ENCODE measurements around the gene CFHR5. TPM values are rescaled to one million over a fixed set of nuclear protein-coding genes. Genes with fewer than 3 reads are reported as not detected.

Gene CFHR5
- total RNA-seq, 2 donors from 2014 or later, result not detected

DNA sequence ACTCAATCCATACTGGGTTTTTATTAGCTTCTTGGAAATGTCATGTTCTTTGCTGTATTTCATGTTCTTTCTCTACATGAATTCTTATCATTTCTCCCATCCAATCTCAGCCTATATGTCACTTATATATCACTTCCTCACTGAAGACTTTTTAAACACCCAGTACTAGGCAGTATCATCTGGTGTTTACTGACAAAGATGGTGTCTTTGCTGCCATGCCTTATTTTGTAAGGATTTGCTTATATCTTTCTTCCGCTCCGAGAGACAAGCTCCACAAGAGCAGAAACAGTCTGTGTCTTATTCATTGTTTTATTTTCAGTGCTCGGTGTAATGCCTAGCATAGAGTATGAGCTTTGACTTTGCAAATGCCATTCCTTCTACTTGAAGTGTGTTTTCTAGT lies 59.5 kb downstream of the CFHR5 start:
- Mint-ChIP-seq H3K36me3 (ENCODE audit: low read depth) (no peaks in the 10 kb centered on the region), H3K9me3 (no peaks in the 10 kb centered on the region), H3K27ac (no peak overlapping the region), H3K4me1 (no peaks in the 10 kb centered on the region), H3K27me3 (ENCODE audit: insufficient read depth) (no peaks in the 10 kb centered on the region), H3K4me3 (no peak overlapping the region)
- Histone ChIP-seq H3K9ac (ENCODE audit: extremely low read depth, low read length, poor library complexity, severe bottlenecking) (no peak overlapping the region), H3K4me3 (ENCODE audit: low read length) (no peak overlapping the region), H3K27ac (ENCODE audit: low read depth, low read length) (no peak overlapping the region), H3K4me1 (ENCODE audit: control insufficient read depth, insufficient read depth, low read length) (no peaks in the 10 kb centered on the region), H3K9me3 (ENCODE audit: control insufficient read depth, low read length) (no peaks in the 10 kb centered on the region), H3K36me3 (ENCODE audit: control insufficient read depth, insufficient read depth, low read length) (no peaks in the 10 kb centered on the region), H3K27me3 (ENCODE audit: control insufficient read depth, insufficient read depth, low read length, poor library complexity, severe bottlenecking) (no peaks in the 10 kb centered on the region)
- DNase-seq, result no peak
- TF ChIP-seq, protein P1, sequence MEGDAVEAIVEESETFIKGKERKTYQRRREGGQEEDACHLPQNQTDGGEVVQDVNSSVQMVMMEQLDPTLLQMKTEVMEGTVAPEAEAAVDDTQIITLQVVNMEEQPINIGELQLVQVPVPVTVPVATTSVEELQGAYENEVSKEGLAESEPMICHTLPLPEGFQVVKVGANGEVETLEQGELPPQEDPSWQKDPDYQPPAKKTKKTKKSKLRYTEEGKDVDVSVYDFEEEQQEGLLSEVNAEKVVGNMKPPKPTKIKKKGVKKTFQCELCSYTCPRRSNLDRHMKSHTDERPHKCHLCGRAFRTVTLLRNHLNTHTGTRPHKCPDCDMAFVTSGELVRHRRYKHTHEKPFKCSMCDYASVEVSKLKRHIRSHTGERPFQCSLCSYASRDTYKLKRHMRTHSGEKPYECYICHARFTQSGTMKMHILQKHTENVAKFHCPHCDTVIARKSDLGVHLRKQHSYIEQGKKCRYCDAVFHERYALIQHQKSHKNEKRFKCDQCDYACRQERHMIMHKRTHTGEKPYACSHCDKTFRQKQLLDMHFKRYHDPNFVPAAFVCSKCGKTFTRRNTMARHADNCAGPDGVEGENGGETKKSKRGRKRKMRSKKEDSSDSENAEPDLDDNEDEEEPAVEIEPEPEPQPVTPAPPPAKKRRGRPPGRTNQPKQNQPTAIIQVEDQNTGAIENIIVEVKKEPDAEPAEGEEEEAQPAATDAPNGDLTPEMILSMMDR (conservative IDR thresholded peaks at IDR 0.05), result no peak
- WGBS, 2 experiments (ENCODE audit: insufficient coverage in 1 of 2, insufficient read length in 1 of 2), result 93 to 100% methylated on average over 2 to 3 of the region's 3 CpGs

DNA sequence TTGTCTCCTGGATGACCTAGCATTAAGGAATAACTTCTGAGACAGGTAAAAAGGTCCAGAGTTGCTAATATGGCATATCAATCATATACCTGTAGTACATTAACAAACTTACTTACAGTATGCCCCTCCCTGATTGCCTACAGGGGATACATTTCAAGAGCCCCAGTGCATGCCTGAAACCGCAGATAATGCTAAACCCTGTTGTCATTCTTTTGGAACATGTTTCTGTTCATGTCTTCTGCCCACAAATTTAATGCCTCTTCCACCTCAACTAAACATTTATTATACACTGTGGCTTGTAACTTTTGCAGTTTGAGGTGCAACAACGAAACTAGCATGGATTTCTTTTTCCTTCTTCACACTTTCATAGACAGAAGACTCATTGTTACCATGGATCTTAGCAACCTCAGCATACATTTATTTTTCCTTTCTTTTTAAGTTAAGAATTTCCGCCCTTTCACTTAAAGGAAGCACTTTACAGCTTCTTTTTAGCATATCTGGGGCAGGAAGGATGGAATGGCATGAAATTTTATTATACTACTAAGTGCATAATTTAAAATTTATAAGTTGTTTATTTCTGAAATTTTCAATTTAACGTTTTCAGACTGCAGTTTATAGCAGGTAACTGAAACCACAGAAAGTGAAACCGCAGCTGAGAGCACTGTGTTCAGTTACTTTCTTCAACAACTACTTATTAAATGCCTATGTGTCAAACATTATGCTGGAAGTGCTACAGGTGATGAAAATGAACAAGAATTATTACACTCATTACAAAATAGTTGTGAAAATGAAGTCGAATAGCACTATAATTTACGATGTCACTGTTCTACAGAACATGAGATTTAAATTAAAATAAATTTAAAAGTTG lies 64.4 kb downstream of the CFHR5 start:
- no peaks in the 10 kb centered on the region for H3K9me3 Mint-ChIP-seq

DNA sequence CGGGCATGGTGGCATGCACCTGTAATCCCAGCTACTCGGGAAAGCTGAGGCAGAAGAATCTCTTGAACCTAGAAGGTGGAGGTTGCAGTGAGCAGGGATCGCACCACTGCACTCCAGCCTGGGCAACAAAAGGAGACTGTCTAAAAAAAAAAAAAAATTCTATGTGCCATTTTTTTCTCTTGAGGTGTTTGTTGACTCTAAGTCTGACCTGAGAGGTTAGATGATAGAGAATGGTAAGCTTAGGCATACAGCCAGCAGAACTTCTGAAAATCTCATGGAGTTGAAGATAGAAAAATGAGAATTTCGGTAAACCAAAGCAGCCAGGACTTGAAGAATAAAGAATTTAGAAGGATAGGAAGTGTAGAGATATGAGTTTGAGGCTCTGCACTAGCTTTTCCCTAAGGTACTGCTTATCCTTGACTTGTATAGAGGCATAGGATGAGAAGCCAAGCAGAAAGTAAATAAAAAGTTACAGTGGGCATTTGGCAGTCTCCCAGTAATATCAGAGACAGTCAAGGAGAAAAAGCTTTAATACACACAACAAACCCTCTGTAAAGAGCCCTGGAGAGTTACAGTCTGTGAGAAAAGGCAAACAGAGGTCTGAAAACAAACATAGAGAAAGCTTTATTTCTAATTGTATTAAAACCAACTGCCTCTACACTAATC lies 65.5 kb downstream of the CFHR5 start:
- no peak for DNase-seq
- 51 to 70% methylated on average over 2 of the region's 4 CpGs for WGBS, 2 experiments (ENCODE audit: insufficient coverage in 1 of 2, insufficient read length in 1 of 2)
- H3K9me3 ChIP-seq (ENCODE audit: control insufficient read depth, low read length), result no peaks in the 10 kb centered on the region
- no peak overlapping the region for H3K4me3 Mint-ChIP-seq
- H3K36me3 ChIP-seq (ENCODE audit: control insufficient read depth, insufficient read depth, low read length), result no peaks in the 10 kb centered on the region
- H3K36me3 Mint-ChIP-seq (ENCODE audit: low read depth), result no peaks in the 10 kb centered on the region
- TF ChIP-seq, protein P1 (conservative IDR thresholded peaks at IDR 0.05), result no peak
- no peaks in the 10 kb centered on the region for H3K27me3 Mint-ChIP-seq (ENCODE audit: insufficient read depth)
- no peak overlapping the region for H3K9ac ChIP-seq (ENCODE audit: extremely low read depth, low read length, poor library complexity, severe bottlenecking)
- H3K27ac ChIP-seq (ENCODE audit: low read depth, low read length), result no peak overlapping the region
- no peaks in the 10 kb centered on the region for H3K9me3 Mint-ChIP-seq
- H3K27ac Mint-ChIP-seq, result no peak overlapping the region
- no peak overlapping the region for H3K4me3 ChIP-seq (ENCODE audit: low read length)
- no peaks in the 10 kb centered on the region for H3K4me1 ChIP-seq (ENCODE audit: control insufficient read depth, insufficient read depth, low read length)
- H3K27me3 ChIP-seq (ENCODE audit: control insufficient read depth, insufficient read depth, low read length, poor library complexity, severe bottlenecking), result no peaks in the 10 kb centered on the region
- H3K4me1 Mint-ChIP-seq, result peaks cover 2% of the 10 kb centered on the region

More for the DNA sequence above, 64.4 kb downstream of the CFHR5 start:
- Mint-ChIP-seq H3K27me3 (ENCODE audit: insufficient read depth) (no peaks in the 10 kb centered on the region), H3K27ac (no peak overlapping the region), H3K36me3 (ENCODE audit: low read depth) (no peaks in the 10 kb centered on the region), H3K4me1 (peaks cover 2% of the 10 kb centered on the region), H3K4me3 (no peak overlapping the region)
- no peak for DNase-seq
- Histone ChIP-seq H3K4me3 (ENCODE audit: low read length) (no peak overlapping the region), H3K9me3 (ENCODE audit: control insufficient read depth, low read length) (no peaks in the 10 kb centered on the region), H3K36me3 (ENCODE audit: control insufficient read depth, insufficient read depth, low read length) (no peaks in the 10 kb centered on the region), H3K9ac (ENCODE audit: extremely low read depth, low read length, poor library complexity, severe bottlenecking) (no peak overlapping the region), H3K27me3 (ENCODE audit: control insufficient read depth, insufficient read depth, low read length, poor library complexity, severe bottlenecking) (no peaks in the 10 kb centered on the region), H3K4me1 (ENCODE audit: control insufficient read depth, insufficient read depth, low read length) (no peaks in the 10 kb centered on the region), H3K27ac (ENCODE audit: low read depth, low read length) (no peak overlapping the region)
- 94 to 100% methylated on average over 3 to 7 of the region's 7 CpGs for WGBS, 2 experiments (ENCODE audit: insufficient coverage in 1 of 2, insufficient read length in 1 of 2)
- TF ChIP-seq, protein P1 (conservative IDR thresholded peaks at IDR 0.05), result no peak
